H1 (cell line): Measurements from ENCODE around the gene NDUFA7. TPM values are rescaled to one million over a fixed set of nuclear protein-coding genes. Genes with fewer than 3 reads are reported as not detected.
A peak's percentile ranks its signal among the peaks of the same experiment; 100 is the strongest.

ENCODE experiments used
- CTCF ChIA-PET: fragments of 300-600 bp; sonication (Branson Sonifier 250); formaldehyde crosslinking; loops from one replicate; lab custom pipeline; 2021; ENCODE audit not compliant: partially characterized antibody; lab: Charles Lee
- POLR2A ChIA-PET: fragments of 300-600 bp; sonication (Branson Sonifier 250); formaldehyde crosslinking; loops from one replicate; lab custom pipeline; 2021; ENCODE audit warnings: inconsistent platforms; ENCODE audit not compliant: partially characterized antibody; lab: Charles Lee
- DNase-seq, 2 experiments: peaks; one replicate each; pipeline versions ENCODE4 v3.0.0 to v3.0.0-alpha.2; 2010 to 2022; ENCODE audit warnings: low spot score in 2 of 2, low read depth in 1 of 2, mixed read lengths in 1 of 2
- FAIRE-seq: peaks from 2 replicates; lab custom pipeline; 2011; peaks lifted over from hg19 to GRCh38; lab: Jason Lieb, UNC
- H2AFZ ChIP-seq: 2 replicates; pipeline ENCODE4 v1.8.1; 2012; ENCODE audit warnings: low read length, inconsistent platforms
- H2AK5ac ChIP-seq: 2 replicates; pipeline ENCODE4 v1.6.1; 2013; ENCODE audit warnings: low read depth, low read length
- H2BK120ac ChIP-seq: replicated peaks from 2 replicates; pipeline ENCODE3; 2013; ENCODE audit warnings: low read depth, low read length, inconsistent platforms
- H2BK12ac ChIP-seq: 2 replicates; pipeline ENCODE4 v1.6.1; 2013; ENCODE audit warnings: low read depth, low read length
- H2BK15ac ChIP-seq: 2 replicates; pipeline ENCODE4 v1.6.1; 2013; ENCODE audit warnings: low read length
- H2BK20ac ChIP-seq: 2 replicates; pipeline ENCODE4 v1.6.1; 2013; ENCODE audit warnings: low read length
- H2BK5ac ChIP-seq: 2 replicates; pipeline ENCODE4 v1.6.1; 2013; ENCODE audit warnings: low read depth, low read length
- H3K14ac ChIP-seq: 2 replicates; pipeline ENCODE4 v1.6.1; 2013; ENCODE audit warnings: inconsistent platforms; ENCODE audit not compliant: insufficient read length
- H3K18ac ChIP-seq: 2 replicates; pipeline ENCODE4 v1.6.1; 2013; ENCODE audit warnings: low read length; ENCODE audit errors: extremely low read depth
- H3K23ac ChIP-seq: 2 replicates; pipeline ENCODE4 v1.6.1; 2013; ENCODE audit warnings: inconsistent platforms; ENCODE audit not compliant: insufficient read length
- H3K23me2 ChIP-seq: 2 replicates; pipeline ENCODE4 v1.6.1; 2013; ENCODE audit warnings: low read depth, low read length
- H3K27ac ChIP-seq: 2 replicates; pipeline ENCODE4 v1.6.1; 2011; ENCODE audit warnings: low read depth, low read length, inconsistent platforms
- H3K27me3 ChIP-seq, 4 experiments: replicated peaks in 1 of 4; 1 replicate in 1 of 4; 2 replicates in 3 of 4; pipeline versions ENCODE4 v1.6.1 to v1.8.1; 2011 to 2013; ENCODE audit warnings: low read length in 3 of 4, mild to moderate bottlenecking in 3 of 4, inconsistent platforms in 2 of 4, mixed read lengths in 2 of 4, moderate library complexity in 1 of 4; ENCODE audit not compliant: control insufficient read depth in 3 of 4, insufficient read depth in 3 of 4; ENCODE audit errors: extremely low read depth in 1 of 4
- H3K36me3 ChIP-seq, 4 experiments: 2 replicates each; pipeline versions ENCODE4 v1.6.1 to v1.8.1; 2011 to 2013; ENCODE audit warnings: mild to moderate bottlenecking in 4 of 4, low read length in 3 of 4, moderate library complexity in 2 of 4, control low read depth in 1 of 4, inconsistent platforms in 1 of 4; ENCODE audit not compliant: insufficient read depth in 4 of 4, control insufficient read depth in 2 of 4
- H3K4ac ChIP-seq: replicated peaks from 2 replicates; pipeline ENCODE3; 2013; ENCODE audit warnings: low read length, low read depth, mixed read lengths, inconsistent platforms; ENCODE audit not compliant: insufficient read length
- H3K4me1 ChIP-seq, 4 experiments: replicated peaks in 1 of 4; 1 replicate in 1 of 4; 2 replicates in 3 of 4; pipeline versions ENCODE4 v1.6.1 to v1.8.1; 2011 to 2013; ENCODE audit warnings: low read length in 3 of 4, inconsistent platforms in 2 of 4, mixed read lengths in 1 of 4; ENCODE audit not compliant: insufficient read depth in 4 of 4, control insufficient read depth in 3 of 4
- H3K4me2 ChIP-seq, 2 experiments: 2 replicates each; pipeline versions ENCODE4 v1.6.1 to v1.8.1; 2011 to 2013; ENCODE audit warnings: low read depth in 2 of 2, low read length in 2 of 2, control low read depth in 1 of 2, inconsistent platforms in 1 of 2, mild to moderate bottlenecking in 1 of 2; ENCODE audit not compliant: insufficient read depth in 1 of 2
- H3K4me3 ChIP-seq, 4 experiments: fragments of 200-600, 300-600 bp in 1 of 4; sonication (generic), shearing (Covaris generic), sonication (Bioruptor Twin) in 1 of 4; 2 replicates each; pipeline versions ENCODE4 v1.5.1 to v1.8.1; 2011 to 2016; ENCODE audit warnings: low read length in 4 of 4, low read depth in 3 of 4, control low read depth in 2 of 4, inconsistent platforms in 2 of 4, mild to moderate bottlenecking in 2 of 4, mixed read lengths in 1 of 4, moderate library complexity in 1 of 4; ENCODE audit not compliant: insufficient read depth in 2 of 4; ENCODE audit errors: extremely low read depth in 1 of 4
- H3K56ac ChIP-seq: replicated peaks from 2 replicates; pipeline ENCODE3; 2013; ENCODE audit warnings: low read depth, mild to moderate bottlenecking, mixed read lengths, low read length, inconsistent platforms; ENCODE audit not compliant: insufficient read length
- H3K79me1 ChIP-seq: 2 replicates; pipeline ENCODE4 v1.6.1; 2013; ENCODE audit warnings: low read depth, low read length, control low read depth
- H3K79me2 ChIP-seq, 2 experiments: 2 replicates each; pipeline versions ENCODE4 v1.6.1 to v1.8.1; 2012 to 2013; ENCODE audit warnings: low read length in 2 of 2, mild to moderate bottlenecking in 2 of 2, inconsistent platforms in 1 of 2; ENCODE audit not compliant: insufficient read depth in 2 of 2, control insufficient read depth in 1 of 2
- H3K9ac ChIP-seq, 4 experiments: replicated peaks in 1 of 4; 1 replicate in 1 of 4; 2 replicates in 3 of 4; pipeline versions ENCODE4 v1.6.1 to v1.8.1; 2011 to 2013; ENCODE audit warnings: low read depth in 3 of 4, low read length in 3 of 4, control low read depth in 2 of 4, mild to moderate bottlenecking in 2 of 4, moderate library complexity in 2 of 4, inconsistent platforms in 1 of 4; ENCODE audit errors: extremely low read depth in 1 of 4
- H3K9me3 ChIP-seq, 2 experiments: 2 replicates each; pipeline versions ENCODE4 v1.6.1 to v1.8.1; 2012 to 2013; ENCODE audit warnings: mild to moderate bottlenecking in 2 of 2, moderate library complexity in 2 of 2, control low read depth in 1 of 2, inconsistent platforms in 1 of 2, low read depth in 1 of 2, low read length in 1 of 2, mixed read lengths in 1 of 2; ENCODE audit not compliant: insufficient read depth in 2 of 2
- H4K20me1 ChIP-seq, 2 experiments: replicated peaks in 1 of 2; 2 replicates each; pipeline versions ENCODE3 to v1.8.1; 2011 to 2013; ENCODE audit warnings: inconsistent platforms in 2 of 2, low read length in 2 of 2, mild to moderate bottlenecking in 1 of 2; ENCODE audit not compliant: insufficient read depth in 2 of 2, control insufficient read depth in 1 of 2
- H4K5ac ChIP-seq: 2 replicates; pipeline ENCODE4 v1.6.1; 2013; ENCODE audit warnings: low read length, low read depth, mixed read lengths, inconsistent platforms; ENCODE audit not compliant: insufficient read length
- H4K8ac ChIP-seq: 2 replicates; pipeline ENCODE4 v1.8.0; 2013; ENCODE audit warnings: mild to moderate bottlenecking, moderate library complexity, low read length, inconsistent platforms; ENCODE audit not compliant: insufficient read depth; ENCODE audit errors: extremely low read depth
- H4K91ac ChIP-seq: replicated peaks from 2 replicates; pipeline ENCODE3; 2013; ENCODE audit warnings: low read length, mixed read lengths, inconsistent platforms; ENCODE audit not compliant: insufficient read length
- BACH1 ChIP-seq: IDR thresholded peaks from 2 replicates; pipeline ENCODE4 v1.6.1; 2012; ENCODE audit warnings: low read length, improper control_type of control experiment
- CTBP2 ChIP-seq: IDR thresholded peaks from 2 replicates; pipeline ENCODE4 v1.7.0; 2011; ENCODE audit warnings: borderline replicate concordance, mild to moderate bottlenecking, moderate library complexity, mixed read lengths, low read length; ENCODE audit not compliant: insufficient read depth, insufficient read length
- EZH2 ChIP-seq: fragments of 200-600 bp; sonication (generic); IDR thresholded peaks from 2 replicates; pipeline ENCODE4 v1.7.1; 2012; ENCODE audit warnings: low read depth, mild to moderate bottlenecking, moderate library complexity, low read length, inconsistent platforms; ENCODE audit not compliant: severe bottlenecking
- HDAC6 ChIP-seq: IDR thresholded peaks from one replicate; pipeline ENCODE4 v1.7.1; 2012; ENCODE audit warnings: low read depth, mild to moderate bottlenecking, inconsistent platforms, low read length, moderate library complexity
- MAFK ChIP-seq: IDR thresholded peaks from 2 replicates; pipeline ENCODE4 v1.6.1; 2012; ENCODE audit warnings: low read depth, mild to moderate bottlenecking, improper control_type of control experiment, low read length
- RBBP5 ChIP-seq: IDR thresholded peaks from 2 replicates; pipeline ENCODE4 v1.7.1; 2012; ENCODE audit warnings: low read depth, mild to moderate bottlenecking, inconsistent platforms, low read length, moderate library complexity, borderline replicate concordance
- SAP30 ChIP-seq: fragments of 300-600 bp; sonication (generic); IDR thresholded peaks from 2 replicates; pipeline ENCODE4 v1.7.1; 2012; ENCODE audit warnings: low read length, moderate library complexity, mild to moderate bottlenecking, inconsistent platforms; ENCODE audit not compliant: insufficient read depth, insufficient replicate concordance
- SRF ChIP-seq: IDR thresholded peaks from 2 replicates; pipeline ENCODE4 v1.6.1; 2011; ENCODE audit warnings: mild to moderate bottlenecking, low read depth, low read length, moderate library complexity
- WGBS, 2 experiments: shearing (Covaris generic) in 1 of 2; methylation state at CpG; one replicate each; pipeline versions ENCODE4 v1.1.6 to v1.1.7; 2013 to 2015; ENCODE audit warnings: low lambda C conversion rate in 2 of 2, mixed read lengths in 2 of 2, inconsistent platforms in 1 of 2, low coverage in 1 of 2, missing lambda C conversion rate in 1 of 2; ENCODE audit not compliant: insufficient replicate concordance in 2 of 2, insufficient coverage in 1 of 2, insufficient read length in 1 of 2; ENCODE audit errors: extremely low coverage in 1 of 2, missing lambda C conversion rate in 1 of 2; 5-methylcytosine and 5-hydroxymethylcytosine counted together
- polyA plus RNA-seq, 7 experiments: library from polyadenylated mRNA; depleted of rRNA in 3 of 7; stranded (reverse) in 5 of 7; unstranded in 2 of 7; fragments of >200 nt in 5 of 7; fragments of 200-250 nt in 2 of 7; gene quantifications; 1 replicate in 5 of 7; 2 replicates in 1 of 7; 4 replicates in 1 of 7; pipeline versions ENCODE4 v1.2.1 to v1.2.3, GENCODE V29; 2011 to 2013; ENCODE audit warnings: missing spikeins in 2 of 7, mixed read lengths in 2 of 7
- total RNA-seq: library from RNA; stranded (reverse); fragmentation: NEBNext Ultra II Directional; extraction: Animal tissue kit (Norgen Biotek cat#: 25700); gene quantifications from 2 replicates; pipeline ENCODE4 v1.2.1, GENCODE V29; 2021
- TF ChIP-seq, protein P1 (sequence below): IDR thresholded peaks from 2 replicates; pipeline ENCODE4 v1.6.1; 2011; ENCODE audit warnings: low read depth, mild to moderate bottlenecking, low read length; ENCODE audit not compliant: insufficient read depth

NDUFA7 gene
- total and polyA plus RNA-seq, 2 of the 8 experiments (the other 6 are each of a cell fraction or from before 2014, with no cell fraction given), result 54.4 to 286 TPM

GRCh38 chr19:8307400-8307964, 13.7 kb downstream of the NDUFA7 start:
- H3K79me2 ChIP-seq, result peaks cover 0 to 7% of the 10 kb centered on the region in 2 experiments; a peak in 2 of 4 replicates
- peak overlapping the region; percentile 87 for H2AK5ac ChIP-seq
- no peak overlapping the region for H2BK120ac ChIP-seq
- peak overlapping the region; percentile 30 for H3K4ac ChIP-seq
- H2BK5ac ChIP-seq, result peak overlapping the region; percentile 86; the same call in 1 of the 2 replicates
- peak overlapping the region; percentile 74 for H3K56ac ChIP-seq
- H3K9ac ChIP-seq, result peak overlapping the region; percentile 73 to 85 (median 82)
- H3K18ac ChIP-seq, result peak overlapping the region; percentile 88
- H3K36me3 ChIP-seq, result peaks cover 4 to 12% (median 5%) of the 10 kb centered on the region in 4 experiments; a peak in 5 of 8 replicates
- H3K23ac ChIP-seq, result no peak overlapping the region
- H4K91ac ChIP-seq, result peak overlapping the region; percentile 88
- FAIRE-seq, result no peak
- no peaks in the 10 kb centered on the region for H3K27me3 ChIP-seq
- H4K8ac ChIP-seq, result no peak overlapping the region; the same call in none of the 2 replicates
- H2BK15ac ChIP-seq, result peak overlapping the region; percentile 34; the same call in 1 of the 2 replicates
- 6% methylated on average over 21 of the region's 24 CpGs; no CpG with 5 or more reads in 1 of the 2 experiments for WGBS, 2 experiments
- no peak for DNase-seq
- peak overlapping the region; percentile 37 for H3K14ac ChIP-seq
- no peaks in the 10 kb centered on the region for H3K9me3 ChIP-seq
- H3K4me2 ChIP-seq, result peak overlapping the region; percentile 89 to 99
- H3K4me3 ChIP-seq, result peak overlapping the region; percentile 63 to 89 (median 82)
- H3K23me2 ChIP-seq, result peaks cover 8% of the 10 kb centered on the region
- no peak overlapping the region for H2BK20ac ChIP-seq
- H3K27ac ChIP-seq, result peak overlapping the region; percentile 80; the same call in 1 of the 2 replicates
- H3K79me1 ChIP-seq, result peaks cover 7% of the 10 kb centered on the region
- no peak overlapping the region for H2AFZ ChIP-seq
- ChIA-PET CTCF (interaction anchor here (0.8 to 1.7 kb wide), 3 partner anchors 10 to 139 kb away, joined by 4 to 5 read pairs (median 4); no protein-coding TSS in a partner anchor), POLR2A (interaction anchor here (0.5 to 25.3 kb wide), 10 partner anchors 22 to 383 kb away, joined by 3 to 583 read pairs (median 3); partner anchors contain the start of genes NDUFA7 and RPS28)
- H3K4me1 ChIP-seq, result peaks cover 0 to 15% (median 7%) of the 10 kb centered on the region in 4 experiments; a peak in 6 of 7 replicates
- H2BK12ac ChIP-seq, result peak overlapping the region; percentile 84; the same call in 1 of the 2 replicates
- peaks cover 0 to 1% of the 10 kb centered on the region in 2 experiments for H4K20me1 ChIP-seq
- H4K5ac ChIP-seq, result peak overlapping the region; percentile 11
- TF ChIP-seq BACH1 (0 out of 2 replicates have a peak, but pooled peaks have one; percentile 2), CTBP2 (no peak), SAP30 (peak; percentile 94), EZH2 (no peak), SRF (no peak), HDAC6 (no peak), RBBP5 (no peak), MAFK (no peak)
- TF ChIP-seq, protein P1, sequence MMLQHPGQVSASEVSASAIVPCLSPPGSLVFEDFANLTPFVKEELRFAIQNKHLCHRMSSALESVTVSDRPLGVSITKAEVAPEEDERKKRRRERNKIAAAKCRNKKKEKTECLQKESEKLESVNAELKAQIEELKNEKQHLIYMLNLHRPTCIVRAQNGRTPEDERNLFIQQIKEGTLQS, result no peak
